Caco-2 (cell line): ENCODE results near the gene AFG3L2. TPM values are rescaled to one million over a fixed set of nuclear protein-coding genes. Genes with fewer than 3 reads are reported as not detected.

Experiments used
- BruUV-seq: library from RNA; stranded (reverse); fragments of 400-500 nt; replicated peaks from 2 replicates; lab custom pipeline; 2021; lab: Mats Ljungman, UMichigan
- CTCF ChIA-PET: fragments of 300-600 bp; sonication (Branson Sonifier 250); formaldehyde crosslinking; loops from one replicate; lab custom pipeline; 2022; ENCODE audit warnings: antibody characterized with exemption; lab: Charles Lee
- POLR2A ChIA-PET: fragments of 300-600 bp; sonication (Branson Sonifier 250); formaldehyde crosslinking; loops from one replicate; lab custom pipeline; 2022; ENCODE audit warnings: antibody characterized with exemption; lab: Charles Lee
- DNase-seq, 2 experiments: peaks; one replicate each; pipeline versions ENCODE4 v3.0.0 to v3.0.0-alpha.2; 2020 to 2022
- H3K27me3 ChIP-seq: replicated peaks from 2 replicates; pipeline ENCODE4 v1.6.0; 2011; ENCODE audit warnings: low read length; ENCODE audit not compliant: control insufficient read depth, insufficient read depth
- H3K36me3 ChIP-seq: 2 replicates; pipeline ENCODE4 v1.5.1; 2011; ENCODE audit warnings: low read length; ENCODE audit not compliant: control insufficient read depth, insufficient read depth
- H3K4me1 ChIP-seq: fragments of 250-450 bp; sonication (Bioruptor Pico); 2 replicates; pipeline ENCODE4 v1.5.1; 2020; ENCODE audit warnings: mild to moderate bottlenecking
- H3K4me3 ChIP-seq: 2 replicates; pipeline ENCODE4 v1.5.1; 2011; ENCODE audit warnings: low read depth, mild to moderate bottlenecking, control low read depth, low read length
- H3K9me3 ChIP-seq: fragments of 250-450 bp; sonication (Bioruptor Pico); 2 replicates; pipeline ENCODE4 v1.5.1; 2020; ENCODE audit warnings: mild to moderate bottlenecking, moderate library complexity
- H3K27ac Mint-ChIP-seq: one replicate; pipeline ENCODE4 v1.8.0; 2022; ENCODE audit warnings: mixed read lengths; ENCODE audit not compliant: unreplicated experiment
- H3K27me3 Mint-ChIP-seq: one replicate; pipeline ENCODE4 v1.8.0; 2022; ENCODE audit warnings: mixed read lengths; ENCODE audit not compliant: insufficient read depth, unreplicated experiment
- H3K36me3 Mint-ChIP-seq: one replicate; pipeline ENCODE4 v1.8.0; 2022; ENCODE audit warnings: mild to moderate bottlenecking, mixed read lengths; ENCODE audit not compliant: insufficient read depth, unreplicated experiment
- H3K4me1 Mint-ChIP-seq: one replicate; pipeline ENCODE4 v1.8.0; 2022; ENCODE audit warnings: low read depth, mixed read lengths; ENCODE audit not compliant: unreplicated experiment
- H3K4me3 Mint-ChIP-seq: one replicate; pipeline ENCODE4 v1.8.0; 2022; ENCODE audit warnings: mild to moderate bottlenecking, moderate library complexity, mixed read lengths; ENCODE audit not compliant: unreplicated experiment
- H3K9me3 Mint-ChIP-seq: one replicate; pipeline ENCODE4 v1.8.0; 2022; ENCODE audit warnings: mixed read lengths; ENCODE audit not compliant: unreplicated experiment
- intact Hi-C: fragments of 100-400 bp; cut with micrococcal nuclease; formaldehyde crosslinking; loops from one replicate; pipeline ENCODE4 v1.10.0; 2022; ENCODE audit not compliant: unreplicated experiment
- total RNA-seq: library from RNA; stranded (reverse); gene quantifications from 2 replicates; pipeline ENCODE4 v1.2.3, GENCODE V29; 2022
- TF ChIP-seq, protein P1 (sequence below), 2 experiments: fragments of 200-600 bp in 1 of 2; IDR thresholded peaks; 1 replicate in 1 of 2; 2 replicates in 1 of 2; pipeline versions ENCODE4 v1.5.1 to v1.8.0; 2011 to 2022; ENCODE audit warnings: antibody characterized with exemption in 1 of 2, control low read depth in 1 of 2, inconsistent platforms in 1 of 2, low read depth in 1 of 2, low read length in 1 of 2, mild to moderate bottlenecking in 1 of 2, moderate library complexity in 1 of 2; ENCODE audit not compliant: insufficient read depth in 1 of 2, severe bottlenecking in 1 of 2, unreplicated experiment in 1 of 2

The AFG3L2 gene
- total RNA-seq, 1 experiment from 2014 or later: 72.0 TPM

DNA sequence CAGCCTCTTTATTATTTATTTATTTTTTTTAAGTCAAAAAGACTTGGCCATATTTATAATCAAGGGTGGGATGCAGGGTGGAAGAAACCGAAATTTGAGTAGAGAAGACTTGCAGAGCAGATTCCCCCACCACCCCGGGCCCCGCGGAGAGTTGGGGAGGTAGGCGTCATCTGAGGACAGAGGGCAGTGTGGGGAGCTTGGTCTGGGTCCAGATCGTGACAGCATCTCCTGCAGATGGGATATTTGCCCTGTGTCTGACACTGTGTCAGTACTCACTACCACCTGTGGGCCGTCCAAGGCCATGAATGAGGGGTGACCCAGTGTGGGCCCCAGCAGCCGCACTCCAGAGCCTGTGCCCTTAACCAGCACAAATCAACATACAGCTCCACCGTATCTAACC is 20.2 kb upstream of the AFG3L2 start:
- Mint-ChIP-seq H3K27me3 (peaks cover under 1% of the 10 kb centered on the region), H3K36me3 (no peaks in the 10 kb centered on the region), H3K4me3 (no peak overlapping the region), H3K4me1 (peaks cover 12% of the 10 kb centered on the region), H3K27ac (no peak overlapping the region), H3K9me3 (no peaks in the 10 kb centered on the region)
- H3K9me3 ChIP-seq: no peaks in the 10 kb centered on the region
- ChIA-PET CTCF (no interaction called here), POLR2A (no interaction called here)
- H3K27me3 ChIP-seq: no peaks in the 10 kb centered on the region
- no TSS peak for BruUV-seq
- no peak overlapping the region for H3K4me3 ChIP-seq
- peaks cover 10% of the 10 kb centered on the region; the same call in 1 of the 2 replicates for H3K4me1 ChIP-seq
- no peaks in the 10 kb centered on the region for H3K36me3 ChIP-seq
- intact Hi-C loops: loop anchor here (10.0 kb wide), 1 partner anchor 118 kb away; no protein-coding TSS in a partner anchor
- TF ChIP-seq, protein P1, sequence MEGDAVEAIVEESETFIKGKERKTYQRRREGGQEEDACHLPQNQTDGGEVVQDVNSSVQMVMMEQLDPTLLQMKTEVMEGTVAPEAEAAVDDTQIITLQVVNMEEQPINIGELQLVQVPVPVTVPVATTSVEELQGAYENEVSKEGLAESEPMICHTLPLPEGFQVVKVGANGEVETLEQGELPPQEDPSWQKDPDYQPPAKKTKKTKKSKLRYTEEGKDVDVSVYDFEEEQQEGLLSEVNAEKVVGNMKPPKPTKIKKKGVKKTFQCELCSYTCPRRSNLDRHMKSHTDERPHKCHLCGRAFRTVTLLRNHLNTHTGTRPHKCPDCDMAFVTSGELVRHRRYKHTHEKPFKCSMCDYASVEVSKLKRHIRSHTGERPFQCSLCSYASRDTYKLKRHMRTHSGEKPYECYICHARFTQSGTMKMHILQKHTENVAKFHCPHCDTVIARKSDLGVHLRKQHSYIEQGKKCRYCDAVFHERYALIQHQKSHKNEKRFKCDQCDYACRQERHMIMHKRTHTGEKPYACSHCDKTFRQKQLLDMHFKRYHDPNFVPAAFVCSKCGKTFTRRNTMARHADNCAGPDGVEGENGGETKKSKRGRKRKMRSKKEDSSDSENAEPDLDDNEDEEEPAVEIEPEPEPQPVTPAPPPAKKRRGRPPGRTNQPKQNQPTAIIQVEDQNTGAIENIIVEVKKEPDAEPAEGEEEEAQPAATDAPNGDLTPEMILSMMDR (IDR thresholded peaks at IDR 0.05; ENCODE audit: insufficient read depth in 1 of 2, low read depth in 1 of 2, low read length in 1 of 2, severe bottlenecking in 1 of 2, unreplicated experiment in 1 of 2): no peak
- no peak for DNase-seq

DNA sequence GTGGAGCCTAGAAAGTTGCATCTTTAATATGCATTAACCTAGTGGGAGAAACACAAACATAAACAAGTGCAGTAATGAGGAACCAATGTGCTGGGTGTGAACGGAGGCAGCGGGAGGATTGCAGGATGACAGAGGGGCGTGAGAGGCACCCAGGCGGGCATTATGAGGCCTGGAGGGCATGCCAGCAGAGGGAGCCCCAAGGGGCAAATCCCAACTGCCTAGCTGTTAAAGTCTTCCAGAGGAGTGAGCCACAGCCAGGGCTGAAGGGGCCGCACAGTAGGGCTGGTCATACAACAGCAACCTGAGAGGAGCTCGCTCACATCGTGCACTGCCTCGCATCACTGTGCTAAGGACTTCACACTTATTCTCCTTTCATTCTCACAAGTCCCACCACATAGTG is 17.4 kb upstream of the AFG3L2 start:
- Mint-ChIP-seq H3K9me3 (no peaks in the 10 kb centered on the region), H3K4me1 (peaks cover 12% of the 10 kb centered on the region), H3K36me3 (no peaks in the 10 kb centered on the region), H3K4me3 (no peak overlapping the region), H3K27me3 (no peaks in the 10 kb centered on the region), H3K27ac (no peak overlapping the region)
- Histone ChIP-seq H3K4me1 (peaks cover 10% of the 10 kb centered on the region; the same call in 1 of the 2 replicates), H3K27me3 (no peaks in the 10 kb centered on the region), H3K9me3 (no peaks in the 10 kb centered on the region), H3K4me3 (no peak overlapping the region), H3K36me3 (no peaks in the 10 kb centered on the region)
- TF ChIP-seq, protein P1 (IDR thresholded peaks at IDR 0.05; ENCODE audit: insufficient read depth in 1 of 2, low read depth in 1 of 2, low read length in 1 of 2, severe bottlenecking in 1 of 2, unreplicated experiment in 1 of 2): peak in 1 of 2 experiments; percentile 12
- ChIA-PET CTCF (interaction anchor here (0.5 to 0.6 kb wide), 3 partner anchors 277 to 614 kb away, joined by 3 to 9 read pairs (median 3); no protein-coding TSS in a partner anchor), POLR2A (interaction anchor here (1.3 to 2.0 kb wide), 2 partner anchors 13 to 17 kb away, joined by 4 to 27 read pairs; partner anchors contain the start of genes AFG3L2 and PRELID3A)
- intact Hi-C loops: loop anchor here (1.0 to 10.0 kb wide), 2 partner anchors 120 to 540 kb away; no protein-coding TSS in a partner anchor
- peak in 1 of 2 experiments; percentile 30 for DNase-seq
- BruUV-seq: no TSS peak

DNA sequence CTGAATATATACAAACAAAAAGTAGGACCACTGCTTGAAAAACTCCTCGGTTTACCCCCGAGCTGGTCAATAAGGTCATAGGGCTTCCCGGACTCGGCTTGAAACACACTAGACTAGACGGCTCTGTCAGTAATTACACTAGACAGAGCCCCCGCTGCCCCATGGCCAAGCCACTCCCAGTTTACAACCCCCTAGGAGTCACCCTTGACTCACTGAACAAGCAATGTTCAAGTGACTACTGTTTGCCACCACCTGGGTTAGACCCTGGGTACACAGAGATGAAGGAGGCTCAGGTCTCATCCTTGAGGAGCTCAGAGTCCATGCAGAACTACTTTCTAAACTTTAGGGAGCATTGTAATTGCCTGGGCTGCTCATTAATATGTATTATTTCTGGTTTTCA is 17.0 kb upstream of the AFG3L2 start:
- TF ChIP-seq, protein P1 (IDR thresholded peaks at IDR 0.05; ENCODE audit: insufficient read depth in 1 of 2, low read depth in 1 of 2, low read length in 1 of 2, severe bottlenecking in 1 of 2, unreplicated experiment in 1 of 2): no peak
- Histone ChIP-seq H3K4me3 (no peak overlapping the region), H3K36me3 (no peaks in the 10 kb centered on the region), H3K27me3 (no peaks in the 10 kb centered on the region), H3K9me3 (no peaks in the 10 kb centered on the region), H3K4me1 (peaks cover 10% of the 10 kb centered on the region; the same call in 1 of the 2 replicates)
- CTCF ChIA-PET: interaction anchor here (0.8 kb wide), 1 partner anchor 17 kb away, joined by 3 read pairs; the partner anchor contains the start of gene AFG3L2
- DNase-seq: peak; percentile 43 to 69
- POLR2A ChIA-PET: interaction anchor here (0.7 to 2.0 kb wide), 3 partner anchors 14 to 26 kb away, joined by 3 to 27 read pairs (median 4); partner anchors contain the start of genes AFG3L2 and PRELID3A
- H3K27me3 Mint-ChIP-seq: no peaks in the 10 kb centered on the region
- H3K36me3 Mint-ChIP-seq: no peaks in the 10 kb centered on the region
- no peak overlapping the region for H3K4me3 Mint-ChIP-seq
- BruUV-seq: no TSS peak
- intact Hi-C loops: loop anchor here (1.0 to 10.0 kb wide), 2 partner anchors 121 to 540 kb away; no protein-coding TSS in a partner anchor
- H3K27ac Mint-ChIP-seq: no peak overlapping the region
- peaks cover 12% of the 10 kb centered on the region for H3K4me1 Mint-ChIP-seq
- no peaks in the 10 kb centered on the region for H3K9me3 Mint-ChIP-seq
